Fibroblast of pulmonary artery (primary cell): ENCODE measurements around the gene MRPL50.

Source experiments
- DNase-seq: peaks from one replicate; pipeline ENCODE4 v3.0.0-alpha.2; 2010; ENCODE audit warnings: low read depth
- H3K4me3 ChIP-seq: replicated peaks from 2 replicates; pipeline ENCODE4 v1.5.1; 2011; ENCODE audit warnings: low read depth, mild to moderate bottlenecking, control low read depth, low read length, moderate library complexity
- CTCF ChIP-seq: IDR thresholded peaks from 2 replicates; pipeline ENCODE4 v1.5.1; 2011; ENCODE audit warnings: mild to moderate bottlenecking, control low read depth, low read length, inconsistent platforms; ENCODE audit errors: missing control alignments

The MRPL50 gene

GRCh38 chr9:101408374-101409078 is 10.1 kb upstream of the MRPL50 start:
- TF ChIP-seq CTCF, result no peak
- H3K4me3 ChIP-seq, result no peak overlapping the region
- DNase-seq, result no peak

GRCh38 chr9:101403516-101404285 is 5.3 kb upstream of the MRPL50 start:
- no peak for DNase-seq
- no peak for TF ChIP-seq CTCF
- H3K4me3 ChIP-seq, result no peak overlapping the region

DNA sequence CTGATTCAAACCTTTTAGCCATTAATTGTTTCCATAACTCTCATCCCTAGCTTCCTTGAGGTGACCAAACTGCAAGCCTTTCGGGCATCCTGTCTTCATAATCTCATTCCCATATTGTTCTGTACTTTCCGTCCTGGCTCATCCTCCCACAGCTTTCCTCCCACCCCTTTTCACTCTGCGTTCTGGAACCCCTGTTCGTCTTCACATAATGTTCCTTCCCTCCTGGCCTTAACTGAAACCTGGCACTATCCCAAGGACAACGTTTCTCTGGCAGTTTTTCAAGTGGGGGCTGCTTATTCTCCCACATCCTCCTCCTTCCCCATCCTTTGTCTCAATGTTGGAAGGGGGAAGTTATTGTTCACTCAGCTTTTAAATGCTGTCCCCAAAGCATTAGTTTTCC is 1.7 kb upstream of the MRPL50 start:
- peak; percentile 89 for DNase-seq
- peak overlapping the region; percentile 95 for H3K4me3 ChIP-seq
- TF ChIP-seq CTCF, result no peak

DNA sequence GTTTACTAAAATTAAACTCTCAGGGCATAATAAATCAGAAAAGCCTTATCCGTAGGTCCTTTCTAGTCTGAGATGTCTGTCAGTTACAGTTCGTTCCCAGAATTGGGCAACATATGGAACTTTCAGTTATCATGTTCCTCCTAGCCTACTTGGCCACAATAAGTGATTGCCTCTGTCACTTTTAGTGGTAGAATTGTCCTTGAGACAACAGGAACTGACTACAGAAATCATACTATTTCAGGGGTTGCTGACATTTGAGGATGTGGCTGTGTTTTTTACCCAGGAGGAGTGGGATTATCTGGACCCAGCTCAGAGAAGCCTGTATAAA is 1.2 kb upstream of the MRPL50 start:
- no peak for DNase-seq
- H3K4me3 ChIP-seq, result peak overlapping the region; percentile 95
- TF ChIP-seq CTCF, result no peak

GRCh38 chr9:101398930-101399642 is 668 bp upstream of the MRPL50 start:
- no peak for TF ChIP-seq CTCF
- H3K4me3 ChIP-seq, result peak overlapping the region; percentile 95
- no peak for DNase-seq

GRCh38 chr9:101397746-101398067 is 711 bp downstream of the MRPL50 start:
- peak overlapping the region; percentile 95 for H3K4me3 ChIP-seq
- no peak for DNase-seq
- TF ChIP-seq CTCF, result no peak
